Measurements from ENCODE around the gene ANTXR1.
"Not testable (repeated sequence)": the region's sequence is repeated elsewhere in the genome, so short reads cannot be mapped to it uniquely, and the experiment has no call there.

ANTXR1 gene

GRCh38 chr2:69167469-69167822 is 154.5 kb downstream of the ANTXR1 start:
- DNase-seq: no peak

- DNase-seq: peak; percentile 77
Observed at GRCh38 chr2:69168144-69168813, 155.3 kb downstream of the ANTXR1 start.

DNA sequence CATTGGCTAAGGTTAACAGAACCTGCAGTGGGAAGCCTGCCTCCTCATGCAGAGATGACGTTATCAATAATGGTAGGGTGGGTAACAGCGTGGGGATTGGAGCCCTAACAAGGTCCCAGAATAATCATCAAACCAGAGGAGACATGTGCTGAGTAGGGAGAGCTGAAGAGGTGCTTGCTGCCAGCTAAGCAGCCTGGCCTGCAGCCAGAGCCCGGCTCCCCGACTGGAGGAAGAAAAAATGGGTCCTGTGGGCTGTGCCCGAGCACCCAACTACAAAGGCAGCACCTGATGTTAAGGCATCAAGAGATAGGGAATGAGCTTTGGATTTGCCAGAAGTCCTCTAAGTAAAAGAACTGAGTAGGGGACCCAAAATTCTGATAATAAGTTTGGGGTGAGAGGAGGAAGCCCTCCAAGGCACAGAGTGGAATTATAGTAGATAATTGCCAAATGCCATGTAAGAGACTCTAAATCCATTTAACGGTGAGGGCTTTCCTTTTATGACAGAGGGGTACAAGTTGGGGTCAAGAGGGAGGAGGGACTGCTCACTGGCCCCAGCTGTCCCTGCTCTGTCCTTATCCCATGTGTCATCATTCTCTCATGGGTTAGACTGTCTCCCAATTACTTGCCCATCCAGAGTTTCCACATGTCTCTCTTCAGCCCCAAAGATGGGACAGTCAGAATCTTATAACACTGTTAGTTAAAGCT is 156.1 kb downstream of the ANTXR1 start:
- DNase-seq: no peak

- no peak for DNase-seq
Observed at GRCh38 chr2:69169655-69170389, 156.8 kb downstream of the ANTXR1 start.

DNA sequence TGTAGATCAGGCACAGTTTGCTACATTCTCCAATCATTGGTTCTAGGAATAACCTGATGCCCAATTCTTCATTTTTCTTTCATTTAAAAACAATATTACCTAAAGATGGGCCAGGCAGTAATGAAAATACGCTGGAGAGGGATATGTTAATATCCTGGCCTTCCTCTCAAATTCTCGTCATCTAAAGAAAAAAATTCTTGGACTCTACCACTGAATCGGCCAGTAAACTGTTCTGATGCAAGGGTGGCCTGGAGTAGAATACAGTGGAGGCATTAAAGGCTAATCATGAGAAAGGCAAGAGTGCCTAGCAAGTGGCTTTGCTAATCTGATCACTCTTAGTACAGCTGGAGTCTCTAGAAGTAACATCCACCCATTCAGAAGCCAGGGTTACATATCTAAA is 157.7 kb downstream of the ANTXR1 start:
- DNase-seq: no peak

GRCh38 chr2:69171116-69171896 is 158.3 kb downstream of the ANTXR1 start:
- no peak for DNase-seq

GRCh38 chr2:69171897-69172525 is 159.0 kb downstream of the ANTXR1 start:
- no peak for DNase-seq

DNA sequence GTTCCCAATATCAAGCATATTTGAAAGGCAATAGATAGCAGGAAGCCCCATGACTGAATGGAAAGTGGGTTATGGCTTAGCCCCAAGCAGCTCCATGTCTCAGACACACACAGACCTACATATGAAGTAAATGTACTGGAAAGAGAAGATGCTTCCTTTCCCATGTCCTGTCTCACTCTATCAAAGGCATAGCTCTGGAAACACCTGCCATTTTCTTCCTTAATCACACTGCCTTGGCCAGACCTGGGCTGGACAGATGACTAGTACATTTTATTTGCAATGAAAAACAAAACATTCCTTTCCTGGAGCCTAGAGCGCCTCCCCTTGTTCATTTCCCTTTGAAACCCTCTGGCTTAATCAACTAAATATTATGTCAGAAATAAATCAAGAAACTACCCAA is 160.7 kb downstream of the ANTXR1 start:
- DNase-seq: no peak

DNA sequence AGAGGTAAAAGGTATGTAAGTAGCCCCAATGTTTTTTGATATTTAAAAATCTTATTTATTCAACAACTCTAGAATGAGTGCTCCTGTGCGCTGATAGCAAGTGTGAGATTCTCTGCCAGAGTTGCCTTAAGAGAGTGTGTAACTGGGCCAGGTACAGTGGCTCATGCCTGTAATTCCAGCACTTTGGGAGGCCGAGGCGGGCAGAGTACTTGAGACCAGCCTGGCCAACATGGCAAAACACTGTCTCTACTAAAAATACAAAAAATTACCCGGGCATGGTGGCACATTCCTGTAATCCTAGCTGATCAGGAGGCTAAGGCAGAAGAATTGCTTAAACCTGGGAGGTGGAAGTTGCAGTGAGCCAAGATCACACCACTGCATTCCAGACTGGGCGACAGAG is 161.2 kb downstream of the ANTXR1 start:
- not testable (repeated sequence) for DNase-seq

- DNase-seq: no peak
Observed at GRCh38 chr2:69175790-69176715, 163.1 kb downstream of the ANTXR1 start.

GRCh38 chr2:69177063-69177771 is 164.2 kb downstream of the ANTXR1 start:
- DNase-seq: peak; percentile 97

DNA sequence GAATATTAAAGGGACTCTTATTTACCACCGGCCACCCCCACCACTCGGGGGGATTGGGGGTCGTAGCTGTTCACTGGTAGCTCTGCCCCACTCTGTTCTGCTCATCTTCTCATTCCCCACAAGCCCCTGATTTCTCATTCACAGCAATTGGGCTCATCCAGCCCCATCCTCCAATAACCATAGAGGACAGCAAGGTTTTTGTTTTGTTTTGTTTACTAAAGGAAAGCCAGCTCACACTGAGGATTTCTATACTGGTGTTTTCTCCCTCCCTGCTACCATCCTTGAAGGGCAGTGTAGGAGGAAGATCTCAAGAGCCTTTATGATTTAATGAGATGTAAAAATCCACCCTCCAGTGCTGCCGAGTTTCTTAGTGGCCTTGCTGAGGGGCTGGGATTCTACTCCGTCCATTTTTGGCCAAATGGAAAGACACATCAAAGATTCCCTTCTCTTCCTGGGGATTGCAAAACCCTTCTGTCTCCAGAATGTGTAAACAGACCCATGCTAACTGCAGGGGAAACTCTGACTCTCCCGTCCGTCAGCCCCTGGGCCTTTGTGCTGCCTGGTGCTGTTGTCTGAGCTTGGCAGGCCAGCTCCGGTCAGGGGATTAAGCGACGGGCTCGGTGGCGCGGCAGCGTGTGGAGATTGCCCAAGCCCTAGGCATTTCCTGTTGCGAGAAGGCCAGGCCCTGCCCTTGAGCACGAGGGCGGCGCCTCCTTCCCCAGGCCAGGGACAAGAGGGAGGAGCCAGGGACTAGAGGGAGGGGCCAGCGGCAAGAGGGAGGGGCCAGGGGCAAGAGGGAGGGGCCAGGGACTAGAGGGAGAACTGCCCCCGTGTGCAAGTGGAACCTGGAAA is 165.0 kb downstream of the ANTXR1 start:
- DNase-seq: peak; percentile 99

GRCh38 chr2:69178756-69179155 is 165.8 kb downstream of the ANTXR1 start:
- no peak for DNase-seq

- no peak for DNase-seq
Observed at GRCh38 chr2:69180227-69180626, 167.2 kb downstream of the ANTXR1 start.

GRCh38 chr2:69180974-69181373 is 168.0 kb downstream of the ANTXR1 start:
- no peak for DNase-seq

DNA sequence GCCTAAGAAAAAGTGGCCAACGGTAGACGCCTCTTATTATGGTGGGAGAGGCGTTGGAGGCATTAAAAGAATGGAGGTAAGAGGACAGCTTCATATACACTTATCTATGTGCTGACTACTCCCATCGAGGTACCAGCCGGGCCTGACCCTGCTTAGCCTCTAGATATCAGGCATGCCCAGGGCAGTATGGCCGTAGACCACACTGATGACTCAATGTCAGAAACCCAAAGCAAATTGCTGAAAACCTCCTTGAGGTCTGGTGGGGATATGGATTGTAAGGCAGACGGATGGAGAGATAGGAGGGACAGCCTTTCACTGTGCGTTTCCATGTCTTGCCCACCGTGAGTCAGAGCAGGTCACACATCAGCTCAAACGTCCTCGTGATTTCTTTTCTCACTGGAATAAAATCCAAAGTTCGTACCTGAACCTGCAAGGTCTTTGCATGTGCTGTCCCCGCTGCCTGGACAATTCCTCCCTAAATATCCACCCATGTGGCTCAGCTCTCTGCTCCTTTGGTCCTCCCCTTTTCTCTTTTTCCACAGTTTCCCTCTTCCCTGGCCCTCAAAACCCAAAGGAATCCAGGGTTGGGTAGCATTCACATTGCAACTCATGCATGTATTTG is 168.9 kb downstream of the ANTXR1 start:
- DNase-seq: peak; percentile 75

DNA sequence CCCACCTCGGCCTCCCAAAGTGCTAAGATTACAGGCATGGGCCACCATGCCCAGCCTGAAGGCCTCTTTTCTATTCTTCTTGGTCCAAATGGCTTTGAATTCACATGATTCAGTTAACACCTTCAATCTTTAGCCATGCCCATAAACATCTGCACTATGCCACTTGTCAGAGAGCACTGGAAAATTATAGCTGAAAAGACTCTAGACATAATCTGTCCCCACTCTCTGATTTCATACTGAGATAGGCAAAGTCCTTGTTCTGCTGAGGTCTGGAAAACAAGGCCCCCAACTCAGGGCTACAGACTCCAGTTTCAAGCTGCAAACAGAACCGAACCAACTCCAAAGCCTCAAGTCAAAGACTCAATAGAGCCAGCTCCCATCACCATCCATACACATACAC is 170.7 kb downstream of the ANTXR1 start:
- DNase-seq: no peak

- no peak for DNase-seq
Observed at GRCh38 chr2:69184224-69184623, 171.2 kb downstream of the ANTXR1 start.

DNA sequence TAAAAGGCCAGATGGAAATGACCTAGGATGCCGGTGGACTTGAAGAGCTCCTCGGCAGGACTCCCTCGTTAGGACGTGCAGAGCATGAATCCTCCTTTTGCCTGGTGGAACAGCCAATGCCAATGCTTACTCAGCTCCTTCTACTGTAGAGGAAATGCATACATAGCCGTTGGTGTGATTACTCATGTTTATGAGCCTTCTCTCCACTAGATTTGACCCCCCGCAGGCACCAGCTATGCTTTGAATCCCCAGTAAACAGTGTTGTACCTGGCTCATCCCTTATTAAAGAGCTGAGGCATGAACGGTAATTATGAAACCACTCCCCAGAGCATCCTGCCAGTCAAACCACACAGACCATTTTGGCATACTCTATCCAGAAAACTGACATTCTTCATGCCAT is 172.8 kb downstream of the ANTXR1 start:
- no peak for DNase-seq

GRCh38 chr2:69186614-69187013 is 173.6 kb downstream of the ANTXR1 start:
- DNase-seq: no peak

Data from islet precursor cell (in vitro differentiated cells).